Pancreas (tissue), 10 donors: ENCODE data around the gene POFUT2. TPM values are rescaled to one million over a fixed set of nuclear protein-coding genes. Genes with fewer than 3 reads are reported as not detected.
A peak's percentile ranks its signal among the peaks of the same experiment; 100 is the strongest.

Source experiments
- ATAC-seq, 4 donors: fragments of 200-7000 bp; cut with Tn5 transposase; one replicate each; pipeline versions ENCODE4 v1.8.0 to v1.9.1; 2020; ENCODE audit warnings: mild to moderate bottlenecking in 4 of 4, moderate library complexity in 4 of 4
- DNase-seq, 6 donors: peaks; one replicate each; pipeline ENCODE4 v3.0.0-alpha.2; 2020
- FAIRE-seq: peaks from 2 replicates; lab custom pipeline; 2012; peaks lifted over from hg19 to GRCh38; lab: Jason Lieb, UNC
- H3K27ac ChIP-seq, 4 donors: fragments of 200-600 bp; sonication (generic); 1 replicate in 3 of 4; 2 replicates in 1 of 4; pipeline versions ENCODE4 v1.5.0 to v1.8.0; 2020
- H3K27me3 ChIP-seq, 4 donors: fragments of 200-600 bp; one replicate each; pipeline ENCODE4 v1.8.0; 2021
- H3K36me3 ChIP-seq, 3 donors: fragments of 200-600 bp; sonication (generic) in 1 of 3; one replicate each; pipeline versions ENCODE4 v1.5.0 to v1.8.0; 2020 to 2021
- H3K4me1 ChIP-seq, 3 donors: fragments of 200-600 bp; one replicate each; pipeline ENCODE4 v1.8.0; 2021
- H3K4me3 ChIP-seq, 4 donors: fragments of 200-600 bp; sonication (generic) in 2 of 4; one replicate each; pipeline versions ENCODE4 v1.5.0 to v1.8.0; 2020 to 2021
- H3K9me3 ChIP-seq, 4 donors: fragments of 200-600 bp; one replicate each; pipeline ENCODE4 v1.8.0; 2021
- WGBS, 2 donors: extraction: QIAGEN DNeasy Blood & Tissue Kit; methylation state at CpG; one replicate each; pipeline ENCODE4 v1.1.7; 2013; 5-methylcytosine and 5-hydroxymethylcytosine counted together
- intact Hi-C, 3 donors: fragments of 100-400 bp; cut with DNase I; formaldehyde crosslinking; loops; one replicate each; pipeline versions ENCODE4 v1.11.1 to v1.14.2; 2022
- polyA plus RNA-seq, 2 donors: library from polyadenylated mRNA; stranded (reverse); fragments of 200-250 nt; gene quantifications; one replicate each; pipeline ENCODE4 v1.2.3, GENCODE V29; 2013
- total RNA-seq, 6 donors: library from RNA; stranded (reverse); fragmentation: NEBNext Ultra II Directional in 4 of 6; extraction: Animal tissue kit (Norgen Biotek cat#: 25700) in 4 of 6; gene quantifications; one replicate each; pipeline versions ENCODE4 v1.2.1 to v1.2.4, GENCODE V29; 2021 to 2023
- TF ChIP-seq, protein P1 (sequence below), 4 donors: fragments of 200-600 bp; sonication (generic) in 3 of 4; IDR thresholded peaks; one replicate each; pipeline versions ENCODE4 v1.5.0 to v1.8.0; 2021; ENCODE audit warnings: antibody characterized with exemption in 4 of 4
- donor health status: healthy with polysubstance abuse.
- donor health status: DM: no; HTN: no; CAD: no; lungs with moderate emphysema.
- donor health status: DM: no; HTN: no; CAD: no.
- donor health status: control.
- donor health status: control.
- donor health status: Bipolar disorder and iron deficiency.
- donor health status: DM: yes; HTN: yes; CAD: no.
- donor health status: DM: no; HTN: no; CAD: no.
- donor health status: DM: no; HTN: no; CAD: no.
- donor health status: DM: yes; HTN: yes; CAD: no.

POFUT2 gene
- total and polyA plus RNA-seq, 8 donors = 10.1 to 46.9 (median 16.3) TPM

DNA sequence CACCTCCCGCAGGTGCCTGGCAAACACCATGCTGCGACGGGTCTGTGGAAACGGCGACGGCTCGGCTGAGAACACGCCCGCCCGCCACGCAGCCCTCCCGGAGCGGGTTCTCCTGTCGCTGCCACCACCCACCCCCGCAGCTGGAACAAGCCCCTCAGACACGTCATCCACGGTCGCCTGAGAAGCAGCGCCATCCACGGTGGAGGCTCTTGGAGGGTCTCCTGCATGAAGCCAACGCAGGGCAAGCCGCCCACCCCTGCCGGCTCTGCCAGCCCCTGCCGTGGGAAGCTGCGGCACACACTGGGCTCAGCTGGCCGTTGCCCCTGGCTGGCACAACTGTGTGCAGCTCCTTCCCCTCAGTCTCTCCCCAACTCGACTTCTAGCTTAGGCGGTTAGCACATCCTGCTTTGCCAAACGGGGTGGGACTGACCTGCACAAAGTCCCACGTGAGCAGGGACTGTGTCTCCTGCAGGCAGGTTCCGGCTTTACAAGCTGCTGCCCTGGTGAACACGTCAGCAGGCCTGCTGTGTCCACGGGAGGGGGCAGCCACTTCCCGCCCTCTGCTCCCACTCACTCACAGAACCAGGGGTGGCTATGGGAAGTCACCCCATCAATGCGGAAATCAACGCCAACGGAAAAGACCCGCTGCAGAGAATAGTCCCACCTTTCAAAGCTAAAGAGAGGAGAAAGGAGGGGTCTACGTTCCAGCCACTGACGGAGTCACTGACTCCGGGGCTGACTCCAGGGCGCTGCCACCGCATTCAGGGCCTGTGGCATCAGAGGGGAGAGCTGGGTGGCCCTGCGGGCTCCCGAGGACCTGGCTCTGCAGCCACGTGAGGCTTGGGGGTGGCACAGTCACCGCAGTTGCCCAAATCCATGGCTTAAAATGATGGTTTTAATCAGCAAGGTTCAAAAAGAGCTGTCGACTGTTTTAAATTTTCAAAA is 10.3 kb downstream of the POFUT2 start:
- WGBS, 2 donors = 93 to 96% methylated on average over 48 of the region's 48 CpGs
- ATAC-seq (no peak), FAIRE-seq (no peak), DNase-seq (peak in 1 of 6 donors; percentile 74)
- TF ChIP-seq, protein P1, sequence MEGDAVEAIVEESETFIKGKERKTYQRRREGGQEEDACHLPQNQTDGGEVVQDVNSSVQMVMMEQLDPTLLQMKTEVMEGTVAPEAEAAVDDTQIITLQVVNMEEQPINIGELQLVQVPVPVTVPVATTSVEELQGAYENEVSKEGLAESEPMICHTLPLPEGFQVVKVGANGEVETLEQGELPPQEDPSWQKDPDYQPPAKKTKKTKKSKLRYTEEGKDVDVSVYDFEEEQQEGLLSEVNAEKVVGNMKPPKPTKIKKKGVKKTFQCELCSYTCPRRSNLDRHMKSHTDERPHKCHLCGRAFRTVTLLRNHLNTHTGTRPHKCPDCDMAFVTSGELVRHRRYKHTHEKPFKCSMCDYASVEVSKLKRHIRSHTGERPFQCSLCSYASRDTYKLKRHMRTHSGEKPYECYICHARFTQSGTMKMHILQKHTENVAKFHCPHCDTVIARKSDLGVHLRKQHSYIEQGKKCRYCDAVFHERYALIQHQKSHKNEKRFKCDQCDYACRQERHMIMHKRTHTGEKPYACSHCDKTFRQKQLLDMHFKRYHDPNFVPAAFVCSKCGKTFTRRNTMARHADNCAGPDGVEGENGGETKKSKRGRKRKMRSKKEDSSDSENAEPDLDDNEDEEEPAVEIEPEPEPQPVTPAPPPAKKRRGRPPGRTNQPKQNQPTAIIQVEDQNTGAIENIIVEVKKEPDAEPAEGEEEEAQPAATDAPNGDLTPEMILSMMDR (IDR thresholded peaks at IDR 0.05) = no peak
- H3K4me3 ChIP-seq = no peak overlapping the region
- H3K9me3 ChIP-seq = no peaks in the 10 kb centered on the region
- peaks cover 0 to 56% (median 21%) of the 10 kb centered on the region in 3 donors for H3K36me3 ChIP-seq
- no peaks in the 10 kb centered on the region for H3K4me1 ChIP-seq
- no peak overlapping the region for H3K27ac ChIP-seq
- intact Hi-C loops = no loop called here
- no peaks in the 10 kb centered on the region for H3K27me3 ChIP-seq

DNA sequence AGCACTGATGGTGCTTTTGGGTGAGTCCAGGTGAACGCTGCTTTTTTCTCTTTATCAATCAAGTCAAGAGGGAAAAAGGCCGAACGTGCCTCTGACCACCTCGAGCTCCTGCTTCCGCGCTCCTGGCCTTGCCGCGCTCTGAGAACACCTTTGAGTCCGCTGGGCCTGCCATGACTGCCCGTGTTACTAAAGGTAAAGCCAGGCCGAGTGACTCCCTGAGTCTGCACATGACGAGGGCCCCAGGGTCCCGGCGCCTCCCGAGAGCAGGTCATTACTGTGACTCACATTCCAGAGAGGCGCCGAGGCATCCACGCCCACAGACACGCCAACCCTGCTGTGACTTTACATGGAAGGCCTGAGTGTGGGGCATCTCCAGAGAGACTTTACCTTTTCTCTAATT is 11.1 kb downstream of the POFUT2 start:
- Histone ChIP-seq H3K4me1 (no peaks in the 10 kb centered on the region), H3K27me3 (no peaks in the 10 kb centered on the region), H3K27ac (no peak overlapping the region), H3K4me3 (no peak overlapping the region), H3K9me3 (no peaks in the 10 kb centered on the region), H3K36me3 (peaks cover 0 to 50% (median 17%) of the 10 kb centered on the region in 3 donors)
- intact Hi-C loops = no loop called here
- no peak for FAIRE-seq
- TF ChIP-seq, protein P1 (IDR thresholded peaks at IDR 0.05) = no peak
- ATAC-seq = no peak
- DNase-seq = peak in 1 of 6 donors; percentile 42
- WGBS, 2 donors = 96 to 97% methylated on average over 19 of the region's 19 CpGs

DNA sequence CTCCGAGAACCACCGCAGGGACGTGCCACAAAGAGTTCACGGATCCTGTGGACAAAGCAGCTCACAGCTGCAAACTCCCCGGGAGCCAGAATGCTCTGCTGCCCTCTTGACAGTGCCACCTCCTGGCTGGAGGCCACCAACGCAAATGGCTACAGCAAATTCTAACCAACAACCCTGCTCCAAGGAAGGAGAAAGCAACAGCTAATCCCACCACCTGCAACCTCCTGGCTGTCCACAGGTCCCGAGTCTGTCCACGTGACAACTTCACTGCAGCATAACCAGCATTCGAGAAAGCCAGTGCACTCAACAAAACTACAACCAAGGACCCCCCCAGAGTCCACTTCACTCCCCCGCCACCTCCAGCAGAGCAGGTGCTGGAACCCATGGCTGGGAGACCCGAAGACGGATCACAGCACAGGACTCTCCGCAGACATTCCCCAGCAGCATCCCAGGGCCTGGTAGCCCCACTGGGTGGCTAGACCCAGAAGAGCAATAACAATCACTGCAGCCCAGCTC is 17.3 kb downstream of the POFUT2 start:
- intact Hi-C loops = no loop called here
- no peak for FAIRE-seq
- Histone ChIP-seq H3K4me3 (no peak overlapping the region), H3K27me3 (no peaks in the 10 kb centered on the region), H3K4me1 (no peaks in the 10 kb centered on the region), H3K36me3 (peaks cover 0 to 39% (median 20%) of the 10 kb centered on the region in 3 donors), H3K9me3 (no peaks in the 10 kb centered on the region), H3K27ac (no peak overlapping the region)
- DNase-seq = peak in 2 of 6 donors; percentile 21 to 40
- ATAC-seq = no peak
- TF ChIP-seq, protein P1 (IDR thresholded peaks at IDR 0.05) = no peak
- WGBS, 2 donors = 97 to 100% methylated on average over 13 of the region's 13 CpGs

DNA sequence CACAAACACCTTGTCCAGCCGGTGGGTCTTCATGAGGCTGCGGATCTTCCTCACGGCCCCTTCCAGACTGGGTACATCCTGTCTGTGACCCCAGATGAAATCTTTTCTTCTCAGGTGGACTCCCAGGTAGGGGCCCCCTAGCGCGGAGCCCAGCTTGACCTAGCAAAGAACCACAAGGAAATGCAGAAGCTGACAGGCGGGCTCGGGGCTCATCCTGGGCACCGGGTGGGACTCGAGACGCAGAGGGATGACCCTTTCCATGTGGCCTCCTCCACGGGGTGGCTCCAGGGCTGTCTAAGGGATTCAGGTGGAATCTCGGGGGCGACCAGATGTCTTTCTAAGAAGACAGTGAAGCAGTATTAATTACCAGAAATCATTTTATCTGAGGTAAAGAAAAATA is 17.8 kb downstream of the POFUT2 start:
- DNase-seq (peak in 2 of 6 donors; percentile 49), ATAC-seq (no peak), FAIRE-seq (no peak)
- TF ChIP-seq, protein P1 (IDR thresholded peaks at IDR 0.05) = no peak
- no peak overlapping the region for H3K27ac ChIP-seq
- WGBS, 2 donors = 94 to 97% methylated on average over 13 of the region's 13 CpGs
- H3K9me3 ChIP-seq = no peaks in the 10 kb centered on the region
- H3K27me3 ChIP-seq = no peaks in the 10 kb centered on the region
- intact Hi-C loops = no loop called here
- H3K4me1 ChIP-seq = no peaks in the 10 kb centered on the region
- peaks cover 0 to 41% (median 22%) of the 10 kb centered on the region in 3 donors for H3K36me3 ChIP-seq
- no peak overlapping the region for H3K4me3 ChIP-seq
